GM12865 (cell line): ENCODE measurements around the gene SH3PXD2A.

Source experiments
- DNase-seq: peaks from one replicate; pipeline ENCODE4 v3.0.0; 2010; ENCODE audit warnings: low read depth
- H3K4me3 ChIP-seq: 2 replicates; pipeline ENCODE4 v1.5.1; 2011; ENCODE audit warnings: mild to moderate bottlenecking, low read depth, low read length, control low read depth
- TF ChIP-seq, protein P1 (sequence below): IDR thresholded peaks from 2 replicates; pipeline ENCODE4 v1.5.1; 2011; ENCODE audit warnings: low read length, control low read depth, low read depth, inconsistent platforms; ENCODE audit not compliant: insufficient read depth; ENCODE audit errors: missing control alignments

SH3PXD2A gene

DNA sequence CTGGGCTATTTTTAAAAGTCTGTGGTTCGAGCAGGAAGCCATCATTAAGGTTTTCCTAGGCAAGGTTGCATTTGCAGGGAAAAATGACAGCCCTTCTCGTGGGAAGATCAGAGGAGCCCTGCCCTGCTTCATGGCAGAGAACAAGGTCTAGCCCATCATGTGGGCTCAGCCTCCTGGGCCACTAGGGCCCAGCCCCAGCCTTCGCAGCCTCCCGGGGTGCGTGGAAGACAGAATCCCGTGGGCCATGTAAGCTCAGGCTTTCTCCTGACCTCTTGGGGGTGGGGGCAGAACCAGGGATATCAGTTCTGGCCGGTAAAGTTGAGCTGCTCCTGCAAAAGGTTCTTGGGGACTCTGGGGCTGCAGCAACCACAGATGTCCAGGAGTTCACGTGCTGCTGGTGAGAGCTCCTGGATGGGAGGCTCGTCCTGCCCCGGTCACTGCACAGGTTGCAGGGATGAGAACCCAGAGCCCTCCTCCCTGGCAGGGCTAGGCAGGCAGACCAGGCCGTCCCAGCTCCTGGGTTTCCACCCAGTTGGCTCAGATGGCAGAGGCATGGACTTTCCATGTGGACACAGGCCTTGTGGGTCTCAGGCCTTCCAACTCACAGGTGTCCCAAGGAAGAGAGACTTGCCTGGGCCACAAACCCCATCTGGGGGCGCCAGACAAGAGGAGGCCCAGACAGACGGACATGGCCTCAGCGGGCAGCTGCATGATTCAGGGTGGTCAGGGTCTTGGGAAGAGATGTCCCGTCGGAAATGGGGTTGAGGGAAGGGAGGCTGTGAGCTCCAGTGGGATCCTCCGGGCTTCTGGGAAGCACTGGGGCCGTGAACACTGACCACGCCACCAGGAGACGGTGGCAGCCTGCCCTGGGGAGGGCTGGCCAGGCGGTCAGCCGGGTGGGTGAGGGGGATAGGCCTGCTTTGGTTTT, 235.7 kb downstream of the SH3PXD2A start:
- no peak for DNase-seq
- no peak overlapping the region for H3K4me3 ChIP-seq
- TF ChIP-seq, protein P1, sequence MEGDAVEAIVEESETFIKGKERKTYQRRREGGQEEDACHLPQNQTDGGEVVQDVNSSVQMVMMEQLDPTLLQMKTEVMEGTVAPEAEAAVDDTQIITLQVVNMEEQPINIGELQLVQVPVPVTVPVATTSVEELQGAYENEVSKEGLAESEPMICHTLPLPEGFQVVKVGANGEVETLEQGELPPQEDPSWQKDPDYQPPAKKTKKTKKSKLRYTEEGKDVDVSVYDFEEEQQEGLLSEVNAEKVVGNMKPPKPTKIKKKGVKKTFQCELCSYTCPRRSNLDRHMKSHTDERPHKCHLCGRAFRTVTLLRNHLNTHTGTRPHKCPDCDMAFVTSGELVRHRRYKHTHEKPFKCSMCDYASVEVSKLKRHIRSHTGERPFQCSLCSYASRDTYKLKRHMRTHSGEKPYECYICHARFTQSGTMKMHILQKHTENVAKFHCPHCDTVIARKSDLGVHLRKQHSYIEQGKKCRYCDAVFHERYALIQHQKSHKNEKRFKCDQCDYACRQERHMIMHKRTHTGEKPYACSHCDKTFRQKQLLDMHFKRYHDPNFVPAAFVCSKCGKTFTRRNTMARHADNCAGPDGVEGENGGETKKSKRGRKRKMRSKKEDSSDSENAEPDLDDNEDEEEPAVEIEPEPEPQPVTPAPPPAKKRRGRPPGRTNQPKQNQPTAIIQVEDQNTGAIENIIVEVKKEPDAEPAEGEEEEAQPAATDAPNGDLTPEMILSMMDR, result no peak

DNA sequence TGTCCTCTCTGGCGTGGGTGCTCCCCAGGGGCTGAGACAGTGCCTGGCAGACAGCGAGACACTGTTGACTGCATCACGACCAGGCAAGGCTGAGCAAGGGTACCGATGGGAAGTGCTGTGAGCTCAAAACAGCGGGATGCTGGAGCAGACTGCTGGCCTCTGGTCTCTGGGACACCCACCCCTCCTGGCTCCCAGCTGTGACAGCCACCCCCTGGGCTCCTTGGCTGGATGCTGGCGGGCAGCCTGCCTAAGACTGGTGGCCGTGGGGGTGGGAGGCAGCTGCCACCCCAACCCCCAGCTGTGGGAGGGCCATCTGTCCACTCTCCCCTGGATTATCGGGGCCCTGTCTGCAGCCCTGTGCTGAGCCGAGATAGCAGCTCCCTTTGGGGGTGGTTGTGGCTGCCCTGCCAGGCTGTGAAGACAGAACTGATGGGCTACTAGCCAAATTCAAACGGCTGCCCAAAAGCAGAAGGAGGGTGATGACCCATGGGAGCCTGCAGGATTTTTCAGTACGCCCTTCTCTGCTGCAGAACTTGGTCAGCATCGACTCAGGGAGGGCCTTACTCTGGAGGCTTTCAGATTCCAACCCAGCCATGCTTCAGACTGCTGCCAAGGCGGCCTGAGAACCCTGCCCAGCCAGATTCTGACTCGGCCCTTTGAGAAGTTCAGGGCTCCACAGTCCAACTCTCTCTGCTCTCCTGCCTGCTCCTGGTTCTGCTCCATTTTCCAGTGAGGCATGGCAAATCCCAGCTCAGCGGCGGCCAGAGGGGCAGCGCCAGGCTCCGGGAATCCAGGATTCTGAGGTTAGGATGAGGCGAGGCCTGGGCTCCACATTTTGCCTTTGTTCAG, 236.6 kb downstream of the SH3PXD2A start:
- no peak for DNase-seq
- TF ChIP-seq, protein P1, result no peak
- no peak overlapping the region for H3K4me3 ChIP-seq

- TF ChIP-seq, protein P1, result no peak
- no peak overlapping the region for H3K4me3 ChIP-seq
- no peak for DNase-seq
Measured at GRCh38 chr10:103617602-103618385, 237.6 kb downstream of the SH3PXD2A start.

DNA sequence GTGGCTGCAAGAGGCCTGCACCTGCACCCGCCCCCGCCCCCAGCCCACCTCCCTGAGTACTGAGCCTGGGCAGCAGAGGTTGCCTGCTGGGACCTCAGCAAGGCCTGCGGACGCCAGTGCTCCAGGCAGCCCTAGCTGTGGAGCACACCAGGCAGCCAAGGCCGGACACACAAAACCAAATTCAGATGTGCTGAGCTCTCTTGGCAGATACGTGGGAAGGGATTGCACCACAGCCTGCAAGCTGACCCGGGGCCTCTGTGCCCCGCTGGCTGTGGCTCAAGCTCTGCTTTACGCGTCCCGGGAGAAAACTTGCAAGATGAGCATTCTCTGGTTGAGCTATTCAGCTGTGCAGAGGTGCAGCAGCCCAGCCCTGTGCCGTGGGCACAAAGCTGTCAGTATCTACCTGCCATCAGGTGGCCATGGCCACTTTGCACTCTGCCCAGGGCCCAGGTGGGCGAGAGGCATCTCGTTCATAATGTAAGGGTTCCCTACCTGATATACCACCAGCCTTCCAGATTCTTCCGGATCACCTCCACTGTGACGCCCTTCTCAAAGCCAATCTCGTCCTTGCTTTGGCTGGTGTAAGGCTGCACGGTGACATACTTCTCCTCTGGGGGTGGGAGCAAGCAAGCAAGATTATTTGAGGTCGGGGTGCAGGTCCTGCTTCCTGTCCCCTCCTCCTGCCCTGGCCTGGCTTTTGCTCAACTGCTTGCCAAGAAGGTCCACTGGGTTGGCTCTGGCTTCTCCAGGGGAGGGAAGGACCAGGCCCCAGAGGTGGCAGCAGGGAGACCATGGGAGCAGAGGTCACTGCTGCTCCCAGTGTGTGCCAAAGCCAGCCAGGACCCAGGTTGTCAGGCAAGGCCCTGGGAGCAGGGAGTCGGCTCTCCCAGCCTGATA, 238.4 kb downstream of the SH3PXD2A start:
- DNase-seq, result no peak
- H3K4me3 ChIP-seq, result no peak overlapping the region
- TF ChIP-seq, protein P1, result no peak

- TF ChIP-seq, protein P1, result no peak
- no peak overlapping the region for H3K4me3 ChIP-seq
- no peak for DNase-seq
Measured at GRCh38 chr10:103614306-103615158, 240.8 kb downstream of the SH3PXD2A start.
